Mammary epithelial cell (primary cell): Measurements from ENCODE around the gene FILIP1.

ENCODE experiments used
- CTCF ChIP-seq, 2 donors: IDR thresholded peaks in 1 of 2; conservative IDR thresholded peaks in 1 of 2; 2 replicates each; pipeline ENCODE4 v1.5.1; 2011 to 2012; ENCODE audit warnings: inconsistent platforms in 2 of 2, low read length in 2 of 2, mild to moderate bottlenecking in 2 of 2, control low read depth in 1 of 2, low read depth in 1 of 2; ENCODE audit not compliant: insufficient read depth in 1 of 2; ENCODE audit errors: extremely low read depth in 1 of 2
- EZH2 ChIP-seq: IDR thresholded peaks from 2 replicates; pipeline ENCODE4 v1.6.1; 2012; ENCODE audit warnings: low read length, inconsistent platforms, borderline replicate concordance

- TF ChIP-seq CTCF (conservative IDR thresholded peaks at IDR 0.05 in 1 of 2, IDR thresholded peaks at IDR 0.05 in 1 of 2; ENCODE audit: extremely low read depth in 1 of 2, insufficient read depth in 1 of 2, low read depth in 1 of 2, low read length in 2 of 2), result no peak
- TF ChIP-seq EZH2, result no peak
Observed at GRCh38 chr6:75281653-75282052, 211.9 kb downstream of the FILIP1 start.
